Trophoblast cell (in vitro differentiated cells and primary cell): ENCODE measurements around the gene PAQR4.

Source experiments
- DNase-seq, 2 donors: peaks; one replicate each; pipeline ENCODE4 v3.0.0-alpha.2; 2016
- H2AFZ ChIP-seq: 2 replicates; pipeline ENCODE4 v1.6.1; 2013; ENCODE audit warnings: low read length, moderate library complexity, mild to moderate bottlenecking; ENCODE audit not compliant: insufficient read depth, poor library complexity
- H2AK5ac ChIP-seq: 2 replicates; pipeline ENCODE4 v1.6.1; 2013; ENCODE audit warnings: mild to moderate bottlenecking, low read length
- H2BK120ac ChIP-seq: 2 replicates; pipeline ENCODE4 v1.6.1; 2013; ENCODE audit warnings: low read length, mild to moderate bottlenecking, moderate library complexity; ENCODE audit not compliant: insufficient read depth, poor library complexity
- H2BK12ac ChIP-seq: 2 replicates; pipeline ENCODE4 v1.6.1; 2013; ENCODE audit warnings: mild to moderate bottlenecking, low read length, moderate library complexity
- H2BK5ac ChIP-seq: 2 replicates; pipeline ENCODE4 v1.6.1; 2013; ENCODE audit warnings: low read length, low read depth, moderate library complexity, mild to moderate bottlenecking; ENCODE audit not compliant: poor library complexity
- H3K14ac ChIP-seq: 2 replicates; pipeline ENCODE4 v1.6.1; 2013; ENCODE audit warnings: mild to moderate bottlenecking, low read length
- H3K18ac ChIP-seq: 2 replicates; pipeline ENCODE4 v1.6.1; 2013; ENCODE audit warnings: mild to moderate bottlenecking, low read length
- H3K23ac ChIP-seq: 2 replicates; pipeline ENCODE4 v1.6.1; 2013; ENCODE audit warnings: low read length
- H3K27ac ChIP-seq: 2 replicates; pipeline ENCODE4 v1.5.1; 2013; ENCODE audit warnings: low read depth, mild to moderate bottlenecking, inconsistent platforms, low read length, moderate library complexity
- H3K27me3 ChIP-seq: 2 replicates; pipeline ENCODE4 v1.6.1; 2013; ENCODE audit warnings: inconsistent platforms, mild to moderate bottlenecking, low read length, moderate library complexity; ENCODE audit not compliant: insufficient read depth
- H3K36me3 ChIP-seq, 2 experiments: 1 replicate in 1 of 2; 2 replicates in 1 of 2; pipeline ENCODE4 v1.6.1; 2013; ENCODE audit warnings: low read length in 2 of 2, mild to moderate bottlenecking in 2 of 2, moderate library complexity in 1 of 2; ENCODE audit not compliant: insufficient read depth in 2 of 2, control insufficient read depth in 1 of 2
- H3K4ac ChIP-seq: 2 replicates; pipeline ENCODE4 v1.6.1; 2013; ENCODE audit warnings: low read depth, mild to moderate bottlenecking, low read length, moderate library complexity
- H3K4me1 ChIP-seq, 2 experiments: 1 replicate in 1 of 2; 2 replicates in 1 of 2; pipeline ENCODE4 v1.6.1; 2013; ENCODE audit warnings: low read length in 2 of 2, mild to moderate bottlenecking in 2 of 2, moderate library complexity in 1 of 2; ENCODE audit not compliant: insufficient read depth in 2 of 2, control insufficient read depth in 1 of 2
- H3K4me2 ChIP-seq: 2 replicates; pipeline ENCODE4 v1.6.1; 2013; ENCODE audit warnings: inconsistent platforms, mild to moderate bottlenecking, low read length, moderate library complexity
- H3K4me3 ChIP-seq: 2 replicates; pipeline ENCODE4 v1.5.1; 2013; ENCODE audit warnings: mild to moderate bottlenecking, low read depth, low read length, inconsistent platforms
- H3K79me1 ChIP-seq: one replicate; pipeline ENCODE4 v1.6.1; 2013; ENCODE audit warnings: low read length
- H3K79me2 ChIP-seq: 2 replicates; pipeline ENCODE4 v1.6.1; 2013; ENCODE audit warnings: low read length, mild to moderate bottlenecking; ENCODE audit not compliant: control insufficient read depth, insufficient read depth, poor library complexity
- H3K9ac ChIP-seq: 2 replicates; pipeline ENCODE4 v1.6.1; 2013; ENCODE audit warnings: mild to moderate bottlenecking, low read length
- H3K9me3 ChIP-seq: 2 replicates; pipeline ENCODE4 v1.6.1; 2013; ENCODE audit warnings: low read depth, mild to moderate bottlenecking, control low read depth, inconsistent platforms, low read length; ENCODE audit not compliant: insufficient read depth
- H4K12ac ChIP-seq: 2 replicates; pipeline ENCODE4 v1.6.1; 2013; ENCODE audit warnings: low read depth, mild to moderate bottlenecking, low read length, moderate library complexity
- H4K8ac ChIP-seq: 2 replicates; pipeline ENCODE4 v1.6.1; 2013; ENCODE audit warnings: low read depth, mild to moderate bottlenecking, low read length, moderate library complexity
- H4K91ac ChIP-seq: one replicate; pipeline ENCODE4 v1.6.1; 2013; ENCODE audit warnings: low read depth, mild to moderate bottlenecking, low read length, moderate library complexity
- WGBS: extraction: QIAGEN DNeasy Blood & Tissue Kit; methylation state at CpG from one replicate; pipeline ENCODE4 v1.1.7; 2013; ENCODE audit warnings: missing lambda C conversion rate; ENCODE audit not compliant: insufficient read length, insufficient coverage; ENCODE audit errors: extremely low coverage; 5-methylcytosine and 5-hydroxymethylcytosine counted together

Gene PAQR4

DNA sequence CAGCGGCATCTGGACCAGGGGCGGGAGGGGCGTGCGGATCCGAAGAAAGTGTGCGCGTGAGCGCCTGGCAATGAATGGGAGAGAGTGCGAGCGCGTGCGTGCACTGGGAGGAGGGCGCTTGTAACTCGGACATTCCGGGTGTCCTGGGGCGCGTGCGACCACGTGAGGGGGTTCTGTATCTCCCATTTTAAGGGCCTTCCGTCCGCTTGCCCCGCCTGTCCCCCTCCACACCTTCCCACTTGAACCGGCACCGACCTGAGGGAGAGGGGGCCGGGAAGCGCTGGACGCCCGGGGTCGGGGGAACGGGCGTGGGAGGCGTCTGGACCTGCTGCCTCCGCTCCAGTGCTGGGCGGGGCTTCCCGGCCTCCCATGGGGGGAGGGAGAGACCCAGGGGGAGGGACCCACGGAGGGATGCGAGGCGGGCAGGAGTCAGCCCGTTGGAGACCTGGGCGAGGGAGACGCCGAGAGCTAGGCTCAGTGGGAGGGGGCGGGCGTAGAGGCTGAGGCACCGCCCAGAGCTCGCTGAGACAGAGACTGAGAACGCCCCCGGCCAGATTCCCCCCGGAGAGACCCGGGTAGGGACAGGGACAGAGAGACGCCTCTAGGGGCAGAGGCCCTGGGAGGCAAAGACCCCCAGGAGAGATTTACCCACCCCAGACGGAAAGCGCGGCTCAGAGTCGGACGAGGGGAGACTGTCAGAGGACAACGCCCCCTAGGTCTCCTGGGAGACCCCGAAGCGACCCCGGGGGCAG, 5.2 kb upstream of the PAQR4 start, which contains the start of gene KREMEN2:
Gene KREMEN2, plus strand, starts transcription at position 553 of the 752 bp plus-strand sequence. CDS start 246 bp downstream, outside the sequence.
- H3K4me2 ChIP-seq = peak within 1 kb of the TSS; percentile 90
- no peaks in the 10 kb centered on the region for H3K79me2 ChIP-seq
- peak within 1 kb of the TSS; percentile 38 for H2AFZ ChIP-seq
- no peak within 1 kb of the TSS for H3K27ac ChIP-seq
- H4K12ac ChIP-seq = no peak within 1 kb of the TSS
- no peaks in the 10 kb centered on the region for H3K9me3 ChIP-seq
- peaks cover 2% of the 10 kb centered on the region for H3K79me1 ChIP-seq
- H3K18ac ChIP-seq = peak within 1 kb of the TSS; percentile 19
- no peaks in the 10 kb centered on the region for H3K36me3 ChIP-seq
- no peak within 1 kb of the TSS for H2AK5ac ChIP-seq
- H3K14ac ChIP-seq = no peak within 1 kb of the TSS
- H2BK12ac ChIP-seq = no peak within 1 kb of the TSS
- no peak within 1 kb of the TSS for H3K23ac ChIP-seq
- H2BK120ac ChIP-seq = no peak within 1 kb of the TSS
- H3K4me3 ChIP-seq = peak within 1 kb of the TSS; percentile 64
- H3K4ac ChIP-seq = no peak within 1 kb of the TSS
- no peak within 1 kb of the TSS for H2BK5ac ChIP-seq
- H3K27me3 ChIP-seq = peaks cover 3% of the 10 kb centered on the region
- WGBS = no CpG with 5 or more reads among the region's 60 CpGs
- no peak within 1 kb of the TSS for H4K8ac ChIP-seq
- DNase-seq = peak in 1 of 2 donors; percentile 35
- peaks cover 12 to 21% of the 10 kb centered on the region in 2 experiments for H3K4me1 ChIP-seq
- H3K9ac ChIP-seq = no peak within 1 kb of the TSS
- peak within 1 kb of the TSS; percentile 14 for H4K91ac ChIP-seq

DNA sequence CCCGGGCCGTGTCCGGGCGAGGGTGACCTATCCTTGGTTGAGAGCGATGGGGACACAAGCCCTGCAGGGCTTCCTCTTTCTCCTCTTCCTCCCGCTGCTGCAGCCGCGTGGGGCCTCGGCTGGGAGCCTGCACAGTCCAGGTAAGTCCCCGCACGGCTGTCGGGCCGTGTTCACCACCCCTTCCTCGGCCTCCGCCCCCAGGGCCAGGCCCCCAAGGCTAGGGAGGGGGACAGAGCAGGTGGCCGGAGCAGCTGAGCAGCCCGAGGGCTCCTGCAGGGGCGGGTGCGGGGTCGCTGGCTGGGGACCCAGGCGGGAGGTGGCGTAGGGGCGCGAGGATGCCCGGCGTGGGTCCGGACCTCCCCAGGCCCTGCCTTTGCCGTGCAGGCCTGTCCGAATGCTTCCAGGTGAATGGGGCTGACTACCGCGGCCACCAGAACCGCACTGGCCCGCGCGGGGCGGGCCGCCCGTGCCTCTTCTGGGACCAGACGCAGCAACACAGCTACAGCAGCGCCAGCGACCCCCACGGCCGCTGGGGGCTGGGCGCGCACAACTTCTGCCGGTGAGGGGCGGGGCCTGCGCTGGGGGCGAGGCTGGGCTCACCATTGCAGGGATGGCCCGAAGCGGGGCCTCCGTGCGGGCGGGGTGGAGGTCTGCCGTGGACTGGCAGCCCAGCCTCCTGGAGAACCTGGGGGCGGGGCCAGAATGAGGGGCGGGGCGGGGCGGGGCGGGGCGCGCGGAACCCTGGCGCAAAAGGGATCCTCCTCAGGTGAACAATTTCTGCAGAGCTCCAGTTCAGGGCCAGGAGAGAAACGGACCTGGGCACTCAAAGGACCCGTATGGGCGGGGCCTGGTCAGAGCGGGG, 4.4 kb upstream of the PAQR4 start:
- no peak overlapping the region for H2AK5ac ChIP-seq
- H3K4me3 ChIP-seq = peak overlapping the region; percentile 64
- peak overlapping the region; percentile 19 for H3K18ac ChIP-seq
- peak overlapping the region; percentile 11 for H2AFZ ChIP-seq
- peaks cover 2% of the 10 kb centered on the region for H3K79me2 ChIP-seq
- H3K27me3 ChIP-seq = peaks cover 3% of the 10 kb centered on the region
- H3K4me1 ChIP-seq = peaks cover 12 to 25% of the 10 kb centered on the region in 2 experiments
- no peak overlapping the region for H2BK120ac ChIP-seq
- H3K4ac ChIP-seq = no peak overlapping the region
- H4K8ac ChIP-seq = no peak overlapping the region
- peak overlapping the region; percentile 90 for H3K4me2 ChIP-seq
- H3K9ac ChIP-seq = no peak overlapping the region
- no peaks in the 10 kb centered on the region for H3K9me3 ChIP-seq
- no peak overlapping the region for H2BK5ac ChIP-seq
- DNase-seq = peak; percentile 65 to 75
- H3K79me1 ChIP-seq = peaks cover 5% of the 10 kb centered on the region
- no peak overlapping the region for H3K27ac ChIP-seq
- H2BK12ac ChIP-seq = no peak overlapping the region
- H4K91ac ChIP-seq = peak overlapping the region; percentile 14
- WGBS = no CpG with 5 or more reads among the region's 68 CpGs
- H3K23ac ChIP-seq = no peak overlapping the region
- H3K14ac ChIP-seq = no peak overlapping the region
- no peak overlapping the region for H4K12ac ChIP-seq
- no peaks in the 10 kb centered on the region for H3K36me3 ChIP-seq

DNA sequence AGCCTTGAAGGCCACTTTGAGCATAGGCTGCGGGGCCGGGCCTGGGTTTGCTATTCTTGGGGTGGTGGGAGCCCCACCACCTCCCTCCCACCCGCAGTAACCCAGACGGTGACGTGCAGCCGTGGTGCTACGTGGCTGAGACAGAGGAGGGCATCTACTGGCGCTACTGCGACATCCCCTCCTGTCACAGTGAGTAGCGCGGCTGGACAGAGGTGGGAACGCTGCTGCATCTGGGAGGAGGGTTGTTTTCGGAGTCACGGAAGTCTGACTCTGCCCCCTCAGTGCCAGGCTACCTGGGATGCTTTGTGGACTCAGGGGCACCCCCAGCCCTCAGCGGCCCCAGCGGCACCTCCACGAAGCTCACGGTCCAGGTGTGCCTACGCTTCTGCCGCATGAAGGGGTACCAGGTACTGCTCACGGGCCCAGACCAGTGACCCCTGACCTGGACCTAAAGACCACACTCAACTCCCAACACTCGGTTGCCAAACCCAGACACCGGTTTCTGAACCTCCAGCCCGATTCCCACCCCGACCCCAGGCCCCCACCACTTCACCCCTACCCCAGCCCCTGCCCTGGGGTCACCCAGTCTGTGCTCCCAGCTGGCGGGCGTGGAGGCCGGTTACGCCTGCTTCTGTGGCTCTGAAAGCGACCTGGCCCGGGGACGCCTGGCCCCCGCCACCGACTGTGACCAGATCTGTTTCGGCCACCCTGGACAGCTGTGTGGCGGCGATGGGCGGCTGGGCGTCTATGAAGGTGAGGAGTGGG, 2.9 kb upstream of the PAQR4 start:
- H3K9me3 ChIP-seq = no peaks in the 10 kb centered on the region
- H3K23ac ChIP-seq = no peak overlapping the region
- no peak overlapping the region for H2BK12ac ChIP-seq
- H3K4me3 ChIP-seq = no peak overlapping the region
- no peak overlapping the region for H4K12ac ChIP-seq
- peaks cover 7% of the 10 kb centered on the region for H3K79me1 ChIP-seq
- H4K91ac ChIP-seq = no peak overlapping the region
- no peak overlapping the region for H2BK120ac ChIP-seq
- H3K9ac ChIP-seq = no peak overlapping the region
- H4K8ac ChIP-seq = no peak overlapping the region
- WGBS = no CpG with 5 or more reads among the region's 39 CpGs
- H3K27me3 ChIP-seq = peaks cover 3% of the 10 kb centered on the region
- H3K4ac ChIP-seq = no peak overlapping the region
- no peak overlapping the region for H3K27ac ChIP-seq
- no peak overlapping the region for H2BK5ac ChIP-seq
- peaks cover 20 to 37% of the 10 kb centered on the region in 2 experiments for H3K4me1 ChIP-seq
- no peak overlapping the region for H3K4me2 ChIP-seq
- peaks cover 0 to 2% of the 10 kb centered on the region in 2 experiments for H3K36me3 ChIP-seq
- no peak overlapping the region for H3K14ac ChIP-seq
- no peak overlapping the region for H2AK5ac ChIP-seq
- H2AFZ ChIP-seq = no peak overlapping the region
- peaks cover 2% of the 10 kb centered on the region for H3K79me2 ChIP-seq
- no peak overlapping the region for H3K18ac ChIP-seq
- no peak for DNase-seq

DNA sequence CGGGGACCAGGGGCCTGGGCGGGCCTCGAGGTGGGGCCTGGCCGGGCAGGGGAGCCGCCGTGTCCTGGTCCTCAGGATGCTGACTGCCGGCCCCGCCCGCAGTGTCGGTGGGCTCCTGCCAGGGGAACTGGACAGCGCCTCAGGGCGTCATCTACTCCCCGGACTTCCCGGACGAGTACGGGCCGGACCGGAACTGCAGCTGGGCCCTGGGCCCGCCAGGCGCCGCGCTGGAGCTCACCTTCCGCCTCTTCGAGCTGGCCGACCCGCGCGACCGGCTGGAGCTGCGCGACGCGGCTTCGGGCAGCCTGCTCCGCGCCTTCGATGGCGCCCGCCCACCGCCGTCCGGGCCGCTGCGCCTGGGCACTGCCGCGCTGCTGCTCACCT, 2.3 kb upstream of the PAQR4 start:
- peaks cover 3% of the 10 kb centered on the region for H3K27me3 ChIP-seq
- no peak overlapping the region for H2AK5ac ChIP-seq
- no peak overlapping the region for H3K9ac ChIP-seq
- H4K91ac ChIP-seq = no peak overlapping the region
- H3K4me3 ChIP-seq = no peak overlapping the region
- peaks cover 2% of the 10 kb centered on the region for H3K79me2 ChIP-seq
- H4K8ac ChIP-seq = no peak overlapping the region
- H3K23ac ChIP-seq = no peak overlapping the region
- H3K4me2 ChIP-seq = no peak overlapping the region
- H3K4me1 ChIP-seq = peaks cover 20 to 37% of the 10 kb centered on the region in 2 experiments
- no peak overlapping the region for H4K12ac ChIP-seq
- no peak overlapping the region for H2BK12ac ChIP-seq
- no peak overlapping the region for H2AFZ ChIP-seq
- peaks cover 3 to 5% of the 10 kb centered on the region in 2 experiments for H3K36me3 ChIP-seq
- DNase-seq = peak in 1 of 2 donors; percentile 36
- H3K79me1 ChIP-seq = peaks cover 7% of the 10 kb centered on the region
- no peak overlapping the region for H2BK5ac ChIP-seq
- no CpG with 5 or more reads among the region's 46 CpGs for WGBS
- H3K4ac ChIP-seq = no peak overlapping the region
- H3K9me3 ChIP-seq = no peaks in the 10 kb centered on the region
- H3K27ac ChIP-seq = no peak overlapping the region
- no peak overlapping the region for H3K18ac ChIP-seq
- H2BK120ac ChIP-seq = no peak overlapping the region
- no peak overlapping the region for H3K14ac ChIP-seq
